HT1080 (cell line): ENCODE measurements around the gene MROH9. TPM values are rescaled to one million over a fixed set of nuclear protein-coding genes. Genes with fewer than 3 reads are reported as not detected.

Source experiments
- DNase-seq: peaks from one replicate; pipeline ENCODE4 v3.0.0-alpha.2; 2015; ENCODE audit warnings: low read depth
- small RNA-seq: library from RNA; depleted of rRNA; stranded (forward); fragments of <200 nt; gene quantifications from one replicate; pipeline ENCODE3, GENCODE V24; 2014
- total RNA-seq: library from RNA; depleted of rRNA; stranded (reverse); fragments of >200 nt; shearing (Covaris generic); gene quantifications from 2 replicates; pipeline ENCODE4 v1.2.3, GENCODE V29; 2014; rRNA removed

MROH9 gene
- total RNA-seq, 1 experiment from 2014 or later, result not detected

DNA sequence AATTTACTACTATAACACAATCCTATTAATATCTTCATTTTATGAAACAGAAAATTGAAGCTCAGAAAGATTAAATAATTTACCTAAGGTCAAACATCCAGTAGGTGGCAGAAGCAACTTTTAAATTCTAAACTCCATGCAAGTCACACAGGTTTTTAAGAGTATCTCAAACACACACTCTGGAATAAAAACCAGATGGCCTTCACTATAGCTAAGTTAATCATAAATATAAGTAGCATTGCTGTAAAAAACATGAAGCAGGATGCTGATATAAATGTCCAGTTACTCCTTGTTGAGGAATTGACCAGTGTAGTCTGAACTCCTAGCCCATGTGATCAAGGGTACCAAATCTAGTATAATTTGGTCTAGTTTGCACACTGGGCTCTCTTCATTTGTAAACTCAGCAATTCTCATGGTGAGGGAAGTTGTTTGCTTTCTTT, 146.0 kb downstream of the MROH9 start:
- peak; percentile 18 for DNase-seq

DNA sequence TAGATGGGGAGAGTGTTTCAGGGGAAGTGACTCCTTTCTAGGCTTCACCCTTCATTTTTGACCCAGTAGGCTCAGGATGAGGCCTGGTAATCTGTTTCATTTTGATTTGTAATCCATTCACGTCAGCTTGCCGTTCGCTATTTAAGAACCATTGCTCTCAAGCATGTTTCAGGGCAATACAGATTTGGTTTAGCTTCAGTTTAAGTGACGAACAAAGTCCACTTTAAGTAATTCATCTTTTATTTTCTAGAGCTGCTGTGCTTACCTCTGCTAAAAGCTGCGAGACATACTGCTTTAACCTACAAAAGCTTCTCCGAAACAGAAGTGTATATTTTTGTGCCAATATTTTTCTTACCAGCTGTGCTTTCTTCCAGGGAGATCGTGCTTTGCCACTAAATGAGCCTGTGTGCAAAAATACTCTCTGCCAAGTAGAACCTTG, 146.4 kb downstream of the MROH9 start:
- DNase-seq, result no peak

DNA sequence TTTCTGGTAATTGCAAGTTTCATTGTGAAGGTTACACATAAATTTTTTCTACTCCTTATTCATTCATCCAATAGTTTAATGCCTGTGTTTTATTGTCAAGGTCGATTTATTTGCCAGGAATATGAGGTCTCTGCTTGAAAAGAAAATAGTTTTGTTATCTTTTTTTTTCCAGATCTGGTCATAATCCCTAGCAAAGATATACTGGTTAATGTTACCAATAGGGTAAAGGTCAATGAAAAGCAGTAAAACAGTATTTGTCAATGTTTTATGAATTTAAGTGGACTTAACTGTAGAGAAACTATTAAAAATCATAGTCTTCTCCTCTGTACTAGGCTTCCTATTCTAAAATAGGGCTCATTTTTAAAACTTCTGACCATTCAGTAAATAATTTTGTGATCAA, 147.3 kb downstream of the MROH9 start:
- DNase-seq, result no peak

DNA sequence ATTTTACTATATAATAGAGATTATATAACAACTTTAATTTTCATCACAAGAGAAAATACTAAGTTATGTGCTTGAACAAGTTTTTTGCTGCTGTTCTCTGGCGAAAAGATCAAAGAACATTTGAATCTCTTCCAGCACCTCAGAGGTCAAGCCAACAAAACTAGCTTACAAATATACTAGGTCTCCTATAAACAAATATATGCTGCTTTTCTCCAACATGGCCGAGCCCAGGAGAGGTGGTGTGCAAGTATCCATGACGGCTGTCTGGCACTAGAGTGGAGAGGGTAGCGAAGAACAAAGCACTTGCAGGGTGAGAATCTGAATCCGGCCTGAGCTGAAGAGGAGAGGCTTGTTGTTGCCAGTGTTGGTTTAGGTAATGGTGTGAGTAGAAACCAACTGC, 147.9 kb downstream of the MROH9 start:
- DNase-seq, result no peak

DNA sequence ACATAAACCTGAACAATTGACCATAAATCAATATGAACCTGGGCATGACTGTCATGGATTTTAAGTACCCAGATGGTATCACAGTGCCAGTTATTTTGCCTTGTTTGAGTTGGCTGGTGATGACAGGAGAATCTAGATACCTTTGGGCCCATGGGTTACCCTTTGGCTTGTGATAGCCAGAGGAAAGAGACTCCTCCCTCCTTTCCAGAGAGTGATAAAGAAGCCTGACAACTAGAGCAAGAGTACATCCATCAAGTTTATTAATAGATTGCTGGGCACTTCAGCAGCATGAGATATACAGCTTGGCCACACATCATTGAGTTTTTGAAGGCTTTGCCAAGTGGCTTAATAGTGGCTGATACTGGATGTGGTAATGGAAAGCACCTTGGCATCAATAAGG, 148.8 kb downstream of the MROH9 start:
- no peak for DNase-seq

DNA sequence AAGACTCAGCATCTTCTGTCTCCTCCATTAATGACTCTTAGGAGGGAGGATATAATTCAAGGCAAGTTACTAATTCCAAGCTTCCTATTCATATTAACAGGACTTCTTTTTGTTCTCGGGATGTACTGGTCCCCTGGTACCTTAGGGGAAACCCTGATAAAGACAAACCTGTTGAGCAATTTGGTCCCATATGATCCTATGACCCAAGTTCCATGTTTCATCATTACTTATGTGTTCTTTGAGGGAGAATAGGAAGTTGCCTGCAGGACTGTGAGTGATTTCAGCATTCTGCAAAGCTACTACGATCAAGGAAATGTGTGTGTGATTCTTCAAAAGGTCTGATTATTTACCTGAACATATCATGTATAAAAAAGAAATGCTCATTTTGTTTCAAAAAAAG, 149.5 kb downstream of the MROH9 start:
- DNase-seq, result no peak

DNA sequence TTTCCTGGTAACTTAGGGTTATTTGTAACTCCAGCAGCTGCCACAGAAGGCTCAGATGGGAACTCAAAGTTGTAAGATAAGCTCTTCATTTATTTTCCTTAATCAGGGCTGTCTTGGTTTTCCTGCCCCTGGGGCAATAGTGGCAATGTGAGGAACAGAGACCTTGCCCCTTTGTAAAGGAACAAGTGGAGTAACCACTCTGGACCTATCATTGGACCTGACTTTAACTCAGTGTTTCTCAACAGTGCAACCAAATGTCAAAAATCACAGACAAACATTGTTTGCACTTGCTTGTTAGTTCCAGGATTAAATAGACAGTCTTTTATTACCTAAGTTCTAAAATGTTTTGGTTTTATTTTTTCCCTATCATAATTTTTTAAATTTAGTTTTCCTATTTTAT, 152.6 kb downstream of the MROH9 start:
- no peak for DNase-seq

DNA sequence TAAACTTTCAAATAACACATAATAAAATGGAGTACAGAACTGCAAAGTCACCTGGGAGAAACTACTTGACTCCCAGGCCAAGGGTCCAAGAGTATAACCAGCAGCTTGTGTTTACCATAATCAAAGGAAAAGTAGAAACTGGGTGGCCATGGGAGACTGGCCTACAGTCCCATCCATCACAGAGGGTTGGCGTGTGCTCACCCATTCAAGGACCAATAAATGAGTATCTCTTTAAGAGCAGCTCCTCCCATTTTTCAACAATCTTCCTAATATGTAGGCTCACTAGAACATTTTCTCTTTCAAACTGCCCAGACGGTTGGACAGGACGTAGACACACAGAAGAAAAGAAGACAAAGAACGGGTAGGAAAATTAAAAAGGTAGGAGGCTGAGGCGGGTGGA, 155.3 kb downstream of the MROH9 start, which contains the start of gene FMO3:
FMO3 (plus strand) TSS at position 302 of the 400 bp plus-strand sequence. CDS start 1,754 bp downstream, outside the sequence.
- no peak for DNase-seq

DNA sequence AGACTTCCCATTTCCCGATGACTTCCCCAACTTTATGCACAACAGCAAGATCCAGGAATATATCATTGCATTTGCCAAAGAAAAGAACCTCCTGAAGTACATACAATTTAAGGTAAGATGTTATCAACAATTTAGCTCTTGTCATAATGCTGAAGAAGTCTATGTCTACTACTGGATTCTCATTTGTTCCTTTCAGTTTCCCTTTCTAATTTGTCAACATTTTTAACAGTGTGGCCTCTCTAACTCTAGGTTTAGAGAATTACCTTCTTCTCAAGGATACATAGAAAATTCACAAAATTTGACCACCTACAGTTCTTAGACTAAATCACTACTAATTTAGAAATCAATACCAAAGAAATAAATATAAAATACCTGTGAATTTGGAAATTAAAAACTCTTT, 168.5 kb downstream of the MROH9 start:
- no peak for DNase-seq

DNA sequence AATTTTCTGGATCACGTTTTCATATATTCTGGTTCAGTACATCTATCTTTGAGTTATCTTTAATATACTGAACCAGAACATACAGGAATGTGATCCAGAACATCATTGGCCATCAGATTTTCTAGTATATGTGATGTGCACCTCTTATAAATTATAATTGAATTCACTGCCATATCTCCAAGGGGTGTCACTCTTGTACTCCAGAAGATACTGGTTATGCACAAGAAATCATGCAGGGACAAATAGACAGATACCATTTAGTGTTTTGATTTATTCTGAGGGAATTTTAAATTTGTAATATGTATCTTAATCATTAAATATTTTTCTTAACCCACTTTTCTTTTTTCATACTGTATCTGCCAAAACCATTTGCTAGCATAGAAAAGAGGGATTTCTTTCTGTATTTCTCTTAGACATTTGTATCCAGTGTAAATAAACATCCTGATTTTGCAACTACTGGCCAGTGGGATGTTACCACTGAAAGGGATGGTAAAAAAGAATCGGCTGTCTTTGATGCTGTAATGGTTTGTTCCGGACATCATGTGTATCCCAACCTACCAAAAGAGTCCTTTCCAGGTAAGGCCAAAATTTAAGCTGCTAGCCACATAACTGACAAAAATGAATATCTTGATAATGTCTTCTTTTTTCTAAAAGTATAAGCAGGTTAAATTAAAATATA, 172.1 kb downstream of the MROH9 start:
- no peak for DNase-seq

DNA sequence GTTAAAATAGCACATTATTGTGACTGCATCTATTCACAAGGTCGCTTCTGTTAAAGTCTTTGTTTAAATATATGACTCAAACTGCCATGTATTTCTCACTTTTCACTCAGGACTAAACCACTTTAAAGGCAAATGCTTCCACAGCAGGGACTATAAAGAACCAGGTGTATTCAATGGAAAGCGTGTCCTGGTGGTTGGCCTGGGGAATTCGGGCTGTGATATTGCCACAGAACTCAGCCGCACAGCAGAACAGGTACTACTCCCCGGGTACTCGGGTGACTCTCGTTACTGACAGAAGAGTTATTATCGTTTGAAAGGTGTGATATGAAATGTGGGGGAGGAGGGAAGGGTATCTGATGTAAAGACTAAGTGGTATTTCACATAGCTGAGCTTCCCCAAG, 172.6 kb downstream of the MROH9 start:
- no peak for DNase-seq

DNA sequence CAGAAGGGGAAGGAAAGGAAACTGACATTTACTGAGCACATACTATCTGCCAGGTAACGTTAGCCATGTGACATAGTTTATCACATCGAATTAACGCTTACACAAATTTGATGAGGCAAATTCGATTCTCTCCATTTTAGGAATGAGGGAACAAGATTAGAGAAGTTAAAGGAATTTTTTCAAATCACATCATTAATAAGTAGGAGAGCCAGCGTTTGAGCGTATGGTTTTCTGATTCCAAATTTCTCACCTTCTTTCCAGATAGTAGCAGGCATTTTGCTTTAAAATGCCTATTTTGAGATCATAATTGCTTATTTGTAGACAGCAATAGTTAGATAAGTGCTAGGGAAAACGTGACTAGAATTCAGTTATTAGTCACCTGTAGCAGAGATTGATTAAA, 174.6 kb downstream of the MROH9 start:
- no peak for DNase-seq

DNA sequence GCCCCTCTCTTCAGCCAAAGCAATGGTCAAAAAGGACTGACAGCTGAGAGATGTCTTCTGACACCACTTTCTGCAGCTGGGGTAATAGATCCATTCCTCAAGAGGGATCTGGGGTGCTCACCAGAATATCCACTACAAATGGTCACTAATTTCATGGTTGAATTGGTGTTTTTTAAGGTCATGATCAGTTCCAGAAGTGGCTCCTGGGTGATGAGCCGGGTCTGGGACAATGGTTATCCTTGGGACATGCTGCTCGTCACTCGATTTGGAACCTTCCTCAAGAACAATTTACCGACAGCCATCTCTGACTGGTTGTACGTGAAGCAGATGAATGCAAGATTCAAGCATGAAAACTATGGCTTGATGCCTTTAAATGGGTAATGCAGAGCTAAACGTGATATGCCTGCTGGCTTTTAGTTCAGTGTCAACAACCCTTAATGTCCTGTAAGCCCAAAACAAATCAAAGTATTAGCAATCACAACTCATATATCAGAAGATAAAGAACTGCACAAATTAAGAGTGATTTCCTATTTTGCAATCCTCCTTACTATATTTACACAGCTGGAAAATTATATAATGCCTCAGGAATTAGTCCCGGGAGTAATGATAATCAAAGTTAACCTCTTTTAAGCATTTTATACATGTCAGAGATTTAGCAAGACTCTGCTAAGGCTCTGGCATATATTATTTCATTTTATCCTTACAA, 175.4 kb downstream of the MROH9 start:
- no peak for DNase-seq

DNA sequence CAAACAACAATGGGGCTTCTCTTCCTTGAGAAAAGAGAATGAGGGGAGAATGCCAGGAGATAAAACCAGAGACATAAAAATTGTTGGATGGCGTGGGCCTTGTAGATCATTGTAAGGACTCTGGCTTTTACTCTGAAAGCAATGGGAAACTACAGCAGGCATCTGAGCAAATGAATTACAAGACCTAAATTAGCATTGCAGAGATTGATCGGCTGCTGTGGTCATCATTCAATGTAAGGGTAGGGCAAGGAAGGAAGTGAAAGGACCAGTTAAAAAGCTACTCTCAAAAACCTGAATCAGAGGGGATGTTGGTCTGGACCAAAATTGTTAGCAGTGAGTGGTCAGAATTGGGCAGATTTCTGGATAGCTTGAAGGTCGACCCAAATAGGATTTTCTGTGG, 176.8 kb downstream of the MROH9 start:
- DNase-seq, result no peak

DNA sequence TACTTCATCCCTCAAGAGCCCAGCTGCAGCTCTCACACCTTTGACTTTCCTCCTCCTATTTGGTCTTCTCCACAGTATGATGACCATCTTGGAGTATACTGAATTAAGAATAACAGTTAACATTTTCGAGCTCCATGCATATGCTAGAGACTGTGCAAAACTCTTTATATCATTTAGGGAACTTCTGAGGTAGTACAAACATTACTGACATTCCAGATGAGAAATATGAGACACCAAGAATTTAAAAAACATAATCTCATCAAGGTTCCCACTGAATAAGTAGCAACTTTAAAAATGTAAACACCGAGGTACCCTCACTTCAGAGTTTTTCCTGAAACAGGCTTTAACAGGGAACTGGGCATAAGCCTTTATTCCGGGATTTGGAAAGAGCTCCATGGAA, 178.0 kb downstream of the MROH9 start:
- DNase-seq, result no peak

Small RNA genes lying within 50 kb of the gene (small RNA-seq; reads per million reads assigned to genes)
- gene MIR1295A, result not detected

Other genes starting within 250 kb of the MROH9 start
- gene FMO3, start 155.4 kb downstream of the MROH9 start, total RNA-seq, result 0.10 TPM in 1 of 2 replicates, not detected in the other
- not detected in 2 replicates for gene FMO2, start 249.8 kb downstream of the MROH9 start, total RNA-seq